ENCODE measurements around the gene TMEM203.

DNA sequence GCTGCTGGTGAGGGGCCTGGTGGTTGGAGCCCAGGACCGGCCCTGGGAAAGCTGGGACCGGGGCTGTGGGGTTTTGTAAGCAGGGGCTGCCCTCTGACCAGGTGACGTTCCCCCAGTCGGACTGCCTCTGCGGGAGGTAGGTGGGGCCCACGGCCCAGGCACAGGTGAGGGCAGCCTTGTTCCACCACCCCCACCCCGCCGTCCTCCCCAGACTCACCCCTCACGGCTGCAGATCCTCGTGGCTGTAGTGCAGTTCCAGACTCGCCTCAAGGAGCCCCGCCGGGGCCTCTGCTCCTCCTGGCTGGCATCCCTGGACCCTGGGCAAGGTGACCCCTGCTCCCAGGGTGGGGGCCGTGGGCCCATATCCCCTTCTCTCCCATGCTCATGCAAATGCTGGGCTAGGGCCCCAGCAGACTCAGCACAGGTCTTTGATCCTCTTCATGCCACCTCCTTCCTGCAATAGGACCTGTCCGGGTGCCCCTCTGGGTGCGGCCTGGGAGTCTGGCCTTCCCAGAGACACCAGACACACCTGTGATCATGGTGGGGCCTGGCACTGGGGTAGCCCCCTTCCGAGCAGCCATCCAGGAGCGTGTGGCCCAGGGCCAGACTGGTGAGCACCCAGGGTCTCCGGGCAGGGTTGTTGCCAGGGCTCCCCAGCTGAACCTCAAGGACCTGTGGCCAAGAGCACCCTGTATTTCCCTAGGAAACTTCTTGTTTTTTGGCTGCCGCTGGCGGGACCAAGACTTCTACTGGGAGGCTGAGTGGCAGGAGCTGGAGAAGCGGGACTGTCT lies 9.9 kb upstream of the TMEM203 start:
- TF ChIP-seq, protein P1, sequence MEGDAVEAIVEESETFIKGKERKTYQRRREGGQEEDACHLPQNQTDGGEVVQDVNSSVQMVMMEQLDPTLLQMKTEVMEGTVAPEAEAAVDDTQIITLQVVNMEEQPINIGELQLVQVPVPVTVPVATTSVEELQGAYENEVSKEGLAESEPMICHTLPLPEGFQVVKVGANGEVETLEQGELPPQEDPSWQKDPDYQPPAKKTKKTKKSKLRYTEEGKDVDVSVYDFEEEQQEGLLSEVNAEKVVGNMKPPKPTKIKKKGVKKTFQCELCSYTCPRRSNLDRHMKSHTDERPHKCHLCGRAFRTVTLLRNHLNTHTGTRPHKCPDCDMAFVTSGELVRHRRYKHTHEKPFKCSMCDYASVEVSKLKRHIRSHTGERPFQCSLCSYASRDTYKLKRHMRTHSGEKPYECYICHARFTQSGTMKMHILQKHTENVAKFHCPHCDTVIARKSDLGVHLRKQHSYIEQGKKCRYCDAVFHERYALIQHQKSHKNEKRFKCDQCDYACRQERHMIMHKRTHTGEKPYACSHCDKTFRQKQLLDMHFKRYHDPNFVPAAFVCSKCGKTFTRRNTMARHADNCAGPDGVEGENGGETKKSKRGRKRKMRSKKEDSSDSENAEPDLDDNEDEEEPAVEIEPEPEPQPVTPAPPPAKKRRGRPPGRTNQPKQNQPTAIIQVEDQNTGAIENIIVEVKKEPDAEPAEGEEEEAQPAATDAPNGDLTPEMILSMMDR (conservative IDR thresholded peaks at IDR 0.05; ENCODE audit: low read length), result no peak
- TF ChIP-seq EZH2phosphoT487 (IDR thresholded peaks at IDR 0.05; ENCODE audit: borderline replicate concordance, low read depth, low read length), result no peak
